Hepatocyte (in vitro differentiated cells): ENCODE data around the gene CHST3. TPM values are rescaled to one million over a fixed set of nuclear protein-coding genes. Genes with fewer than 3 reads are reported as not detected.

Experiments
- DNase-seq: peaks from one replicate; pipeline ENCODE4 v3.0.0-alpha.2; 2016; ENCODE audit warnings: low spot score
- H2AFZ ChIP-seq: fragments of 200-600 bp; sonication (generic); 2 replicates; pipeline ENCODE4 v1.6.0; 2016; ENCODE audit warnings: antibody characterized with exemption, mild to moderate bottlenecking
- H3K27ac ChIP-seq: fragments of 200-600 bp; sonication (generic); 2 replicates; pipeline ENCODE4 v1.5.1; 2016; ENCODE audit warnings: mild to moderate bottlenecking
- H3K27me3 ChIP-seq: fragments of 200-600 bp; sonication (generic); 2 replicates; pipeline ENCODE4 v1.6.1; 2016
- H3K36me3 ChIP-seq: fragments of 200-600 bp; sonication (generic); replicated peaks from 2 replicates; pipeline ENCODE4 v1.5.1; 2016; ENCODE audit warnings: low read depth; ENCODE audit not compliant: insufficient read depth
- H3K4me1 ChIP-seq: fragments of 200-600 bp; sonication (generic); 2 replicates; pipeline ENCODE4 v1.5.1; 2016; ENCODE audit warnings: mild to moderate bottlenecking, moderate library complexity; ENCODE audit not compliant: insufficient read depth
- H3K4me2 ChIP-seq: fragments of 200-600 bp; sonication (generic); 2 replicates; pipeline ENCODE4 v1.6.0; 2016
- H3K4me3 ChIP-seq: fragments of 200-600 bp; sonication (generic); 2 replicates; pipeline ENCODE4 v1.5.1; 2016; ENCODE audit warnings: mild to moderate bottlenecking
- H3K79me2 ChIP-seq: fragments of 200-600 bp; sonication (generic); 2 replicates; pipeline ENCODE4 v1.6.0; 2017; ENCODE audit warnings: mild to moderate bottlenecking
- H3K9me2 ChIP-seq: fragments of 200-600 bp; sonication (generic); replicated peaks from 2 replicates; pipeline ENCODE4 v1.6.0; 2017; ENCODE audit warnings: mild to moderate bottlenecking; ENCODE audit not compliant: insufficient read depth
- H3K9me3 ChIP-seq: fragments of 200-600 bp; sonication (generic); 2 replicates; pipeline ENCODE4 v1.5.1; 2016; ENCODE audit warnings: low read depth, mild to moderate bottlenecking
- H4K20me1 ChIP-seq: fragments of 200-600 bp; sonication (generic); 2 replicates; pipeline ENCODE4 v1.6.0; 2016; ENCODE audit warnings: mild to moderate bottlenecking; ENCODE audit not compliant: insufficient read depth, poor library complexity, severe bottlenecking
- EZH2 ChIP-seq: fragments of 200-600 bp; sonication (generic); IDR thresholded peaks from 2 replicates; pipeline ENCODE4 v1.6.1; 2016; ENCODE audit warnings: antibody characterized with exemption, mild to moderate bottlenecking, borderline replicate concordance
- EZH2phosphoT487 ChIP-seq: fragments of 200-600 bp; sonication (generic); IDR thresholded peaks from one replicate; pipeline ENCODE4 v1.6.1; 2018; ENCODE audit warnings: antibody characterized with exemption, mild to moderate bottlenecking, low read depth, moderate library complexity; ENCODE audit not compliant: unreplicated experiment, severe bottlenecking
- WGBS: methylation state at CpG from one replicate; pipeline ENCODE4 v1.1.6; 2016; ENCODE audit warnings: low lambda C conversion rate; ENCODE audit errors: missing lambda C conversion rate; 5-methylcytosine and 5-hydroxymethylcytosine counted together
- polyA plus RNA-seq: library from polyadenylated mRNA; unstranded; fragments of >200 nt; fragmentation: Nextera tagmentation; extraction: Ambion mirVana; gene quantifications from 2 replicates; pipeline ENCODE4 v1.2.1, GENCODE V29; 2016
- total RNA-seq: library from RNA; depleted of rRNA; stranded (reverse); fragments of >200 nt; gene quantifications from 2 replicates; pipeline ENCODE4 v1.2.3, GENCODE V29; 2014
- TF ChIP-seq, protein P1 (sequence below): fragments of 200-600 bp; sonication (generic); IDR thresholded peaks from 2 replicates; pipeline ENCODE4 v1.5.1; 2016; ENCODE audit warnings: antibody characterized with exemption, mild to moderate bottlenecking; ENCODE audit not compliant: poor library complexity

CHST3 gene
- total and polyA plus RNA-seq, 2 experiments from 2014 or later: 6.8 to 14.1 TPM

DNA sequence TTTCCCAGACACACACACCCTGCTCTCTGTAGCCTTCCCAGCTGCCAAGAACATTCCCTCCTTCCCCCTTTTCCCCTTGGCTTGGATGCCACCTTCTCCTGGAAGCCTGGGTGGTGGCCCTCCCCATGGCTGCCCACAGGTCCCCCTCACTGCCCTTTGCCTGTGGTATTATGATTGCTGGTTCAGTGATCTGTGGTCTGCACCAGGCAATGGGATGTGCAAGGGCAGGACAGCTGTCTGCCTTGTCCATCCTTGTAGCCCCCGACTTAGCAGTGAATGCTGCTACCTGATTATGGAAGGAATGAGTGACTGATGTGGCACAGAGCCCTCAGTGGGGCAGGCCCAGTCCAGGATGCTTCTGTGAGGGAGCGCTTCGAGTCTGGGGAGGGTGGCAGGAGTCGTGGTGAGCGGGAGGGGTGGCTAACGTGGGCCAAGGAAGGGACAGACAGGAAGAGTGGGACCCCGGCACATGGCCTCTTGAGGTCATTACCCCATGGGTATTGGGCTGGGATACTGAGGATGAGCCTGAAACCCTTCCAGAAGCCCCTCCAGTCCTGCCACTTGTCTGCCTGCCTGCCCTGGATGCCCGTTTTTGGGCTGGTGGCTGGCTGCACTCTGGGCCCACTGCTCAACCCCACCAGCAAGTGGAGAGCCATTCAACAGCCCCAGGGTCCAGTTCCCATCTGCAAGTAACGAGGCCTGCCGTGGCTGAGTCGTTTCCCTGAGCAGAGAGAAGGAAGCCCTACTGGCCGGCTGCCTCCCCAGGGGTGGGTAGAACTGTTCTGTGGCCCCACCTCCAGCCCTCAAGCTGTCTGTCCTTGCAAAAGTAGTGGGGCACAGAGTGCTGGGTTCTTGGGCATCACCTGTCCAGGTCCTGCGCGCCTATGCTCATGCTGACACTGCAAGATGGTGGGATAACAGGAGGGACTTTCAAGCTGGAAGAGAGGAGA is 8.8 kb downstream of the CHST3 start:
- TF ChIP-seq EZH2 (no peak), EZH2phosphoT487 (no peak)
- TF ChIP-seq, protein P1, sequence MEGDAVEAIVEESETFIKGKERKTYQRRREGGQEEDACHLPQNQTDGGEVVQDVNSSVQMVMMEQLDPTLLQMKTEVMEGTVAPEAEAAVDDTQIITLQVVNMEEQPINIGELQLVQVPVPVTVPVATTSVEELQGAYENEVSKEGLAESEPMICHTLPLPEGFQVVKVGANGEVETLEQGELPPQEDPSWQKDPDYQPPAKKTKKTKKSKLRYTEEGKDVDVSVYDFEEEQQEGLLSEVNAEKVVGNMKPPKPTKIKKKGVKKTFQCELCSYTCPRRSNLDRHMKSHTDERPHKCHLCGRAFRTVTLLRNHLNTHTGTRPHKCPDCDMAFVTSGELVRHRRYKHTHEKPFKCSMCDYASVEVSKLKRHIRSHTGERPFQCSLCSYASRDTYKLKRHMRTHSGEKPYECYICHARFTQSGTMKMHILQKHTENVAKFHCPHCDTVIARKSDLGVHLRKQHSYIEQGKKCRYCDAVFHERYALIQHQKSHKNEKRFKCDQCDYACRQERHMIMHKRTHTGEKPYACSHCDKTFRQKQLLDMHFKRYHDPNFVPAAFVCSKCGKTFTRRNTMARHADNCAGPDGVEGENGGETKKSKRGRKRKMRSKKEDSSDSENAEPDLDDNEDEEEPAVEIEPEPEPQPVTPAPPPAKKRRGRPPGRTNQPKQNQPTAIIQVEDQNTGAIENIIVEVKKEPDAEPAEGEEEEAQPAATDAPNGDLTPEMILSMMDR: no peak
- H3K4me3 ChIP-seq: no peak overlapping the region
- DNase-seq: no peak
- H3K9me3 ChIP-seq: no peaks in the 10 kb centered on the region
- H3K36me3 ChIP-seq: no peaks in the 10 kb centered on the region
- peaks cover 9% of the 10 kb centered on the region for H4K20me1 ChIP-seq
- H2AFZ ChIP-seq: no peak overlapping the region
- H3K27ac ChIP-seq: no peak overlapping the region
- H3K9me2 ChIP-seq: no peaks in the 10 kb centered on the region
- H3K4me2 ChIP-seq: no peak overlapping the region
- peaks cover 96% of the 10 kb centered on the region for H3K79me2 ChIP-seq
- 92% methylated on average over 14 of the region's 14 CpGs for WGBS
- no peaks in the 10 kb centered on the region for H3K27me3 ChIP-seq
- peaks cover 47% of the 10 kb centered on the region for H3K4me1 ChIP-seq

DNA sequence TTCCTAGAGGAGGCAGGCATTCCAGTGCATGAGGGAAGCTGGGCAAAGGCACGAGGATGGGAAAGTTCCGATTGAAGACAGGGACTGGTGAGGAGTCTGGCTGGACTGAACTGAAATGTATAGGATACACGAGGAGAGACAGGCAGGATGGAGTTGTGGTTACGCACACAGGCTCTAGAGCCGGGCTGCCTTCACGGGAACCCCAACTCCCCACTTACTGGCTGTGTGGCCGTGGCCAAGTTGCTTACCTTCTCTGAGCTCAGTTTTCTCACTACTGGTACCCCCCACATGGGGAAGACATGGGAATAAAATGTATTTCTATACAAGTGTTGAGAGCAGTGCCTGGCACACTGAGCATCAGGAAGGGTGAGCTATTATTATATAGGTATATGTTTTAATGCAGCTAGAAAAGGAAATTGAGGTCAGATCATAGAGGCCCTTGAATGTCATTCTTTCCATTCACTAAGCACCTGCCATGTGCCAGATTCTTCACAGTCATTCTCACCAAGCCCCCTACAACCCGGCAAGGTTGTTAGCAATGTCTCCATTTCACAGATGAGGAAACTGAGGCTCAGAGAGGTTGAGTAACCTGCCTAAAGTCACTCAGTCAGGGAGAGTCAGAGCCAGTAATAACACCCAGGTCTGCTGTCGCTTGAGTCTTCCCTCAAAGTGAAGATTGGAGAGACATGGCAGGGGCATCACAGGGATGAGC is 9.7 kb downstream of the CHST3 start:
- Histone ChIP-seq H3K9me3 (no peaks in the 10 kb centered on the region), H3K36me3 (no peaks in the 10 kb centered on the region), H3K4me1 (peaks cover 45% of the 10 kb centered on the region), H3K9me2 (no peaks in the 10 kb centered on the region), H3K4me3 (no peak overlapping the region), H3K27ac (no peak overlapping the region), H3K27me3 (no peaks in the 10 kb centered on the region), H4K20me1 (peaks cover 7% of the 10 kb centered on the region), H3K4me2 (no peak overlapping the region), H3K79me2 (peaks cover 96% of the 10 kb centered on the region), H2AFZ (no peak overlapping the region)
- no peak for DNase-seq
- TF ChIP-seq EZH2 (no peak), EZH2phosphoT487 (no peak)
- TF ChIP-seq, protein P1: no peak
- 92% methylated on average over 9 of the region's 9 CpGs for WGBS

DNA sequence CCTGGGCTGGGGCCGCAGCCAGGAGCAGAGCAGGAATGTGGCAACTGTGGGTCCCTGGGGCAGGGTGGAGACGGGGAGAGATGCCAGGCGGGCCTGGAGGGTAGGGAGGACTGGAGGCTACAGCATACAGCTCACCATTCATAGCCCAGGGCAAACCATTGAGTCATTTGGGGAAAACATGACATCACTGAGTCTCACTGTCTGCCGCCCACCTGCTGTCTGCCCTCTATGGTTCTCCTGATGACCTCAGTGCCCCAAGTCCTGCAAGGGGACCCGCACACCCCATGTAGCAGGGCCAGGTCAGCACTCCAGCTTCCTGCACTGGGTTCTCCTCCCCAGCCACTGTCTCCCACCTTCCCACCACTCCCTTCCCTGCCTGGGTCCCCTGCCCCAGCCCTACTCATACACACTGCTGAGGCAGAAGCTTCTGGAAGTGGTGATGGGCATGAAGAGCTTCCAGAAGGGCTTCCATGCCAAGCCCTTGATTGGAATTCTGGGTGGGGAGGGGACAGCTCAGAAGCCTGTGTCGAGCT is 10.4 kb downstream of the CHST3 start:
- H3K4me2 ChIP-seq: no peak overlapping the region
- H3K36me3 ChIP-seq: no peaks in the 10 kb centered on the region
- no peaks in the 10 kb centered on the region for H3K27me3 ChIP-seq
- no peak overlapping the region for H2AFZ ChIP-seq
- H3K27ac ChIP-seq: no peak overlapping the region
- peaks cover 3% of the 10 kb centered on the region for H4K20me1 ChIP-seq
- H3K4me1 ChIP-seq: peaks cover 44% of the 10 kb centered on the region
- 90% methylated on average over 6 of the region's 6 CpGs for WGBS
- DNase-seq: no peak
- H3K79me2 ChIP-seq: peaks cover 96% of the 10 kb centered on the region
- TF ChIP-seq EZH2 (no peak), EZH2phosphoT487 (no peak)
- TF ChIP-seq, protein P1: no peak
- no peak overlapping the region for H3K4me3 ChIP-seq
- no peaks in the 10 kb centered on the region for H3K9me3 ChIP-seq
- no peaks in the 10 kb centered on the region for H3K9me2 ChIP-seq
